GM12874 (cell line): ENCODE measurements around the gene STAU1.

ENCODE experiments used
- TF ChIP-seq, protein P1 (sequence below): IDR thresholded peaks from 2 replicates; pipeline ENCODE4 v1.5.1; 2011; ENCODE audit warnings: low read depth, mild to moderate bottlenecking, control low read depth, low read length, moderate library complexity; ENCODE audit not compliant: insufficient read depth

The STAU1 gene

DNA sequence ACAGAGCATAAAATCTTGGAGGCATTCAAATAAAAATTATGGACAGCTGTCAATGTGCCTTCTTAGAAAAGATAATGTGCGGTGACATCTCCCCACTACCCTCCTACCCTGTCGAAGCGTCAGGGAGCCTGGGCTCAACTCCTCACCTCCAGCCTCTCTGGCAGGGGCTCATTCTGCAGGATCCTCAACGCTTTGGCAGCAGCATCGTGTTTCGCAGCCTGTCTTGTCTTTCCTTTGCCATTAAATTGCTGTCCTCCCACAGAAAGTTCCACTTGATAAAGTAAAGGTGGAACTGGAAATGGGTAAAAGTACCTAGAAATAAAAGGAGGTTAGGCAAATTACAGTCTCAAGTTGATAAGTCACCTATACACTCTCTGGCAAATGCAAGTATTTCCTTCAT is 36.7 kb downstream of the STAU1 start:
- TF ChIP-seq, protein P1, sequence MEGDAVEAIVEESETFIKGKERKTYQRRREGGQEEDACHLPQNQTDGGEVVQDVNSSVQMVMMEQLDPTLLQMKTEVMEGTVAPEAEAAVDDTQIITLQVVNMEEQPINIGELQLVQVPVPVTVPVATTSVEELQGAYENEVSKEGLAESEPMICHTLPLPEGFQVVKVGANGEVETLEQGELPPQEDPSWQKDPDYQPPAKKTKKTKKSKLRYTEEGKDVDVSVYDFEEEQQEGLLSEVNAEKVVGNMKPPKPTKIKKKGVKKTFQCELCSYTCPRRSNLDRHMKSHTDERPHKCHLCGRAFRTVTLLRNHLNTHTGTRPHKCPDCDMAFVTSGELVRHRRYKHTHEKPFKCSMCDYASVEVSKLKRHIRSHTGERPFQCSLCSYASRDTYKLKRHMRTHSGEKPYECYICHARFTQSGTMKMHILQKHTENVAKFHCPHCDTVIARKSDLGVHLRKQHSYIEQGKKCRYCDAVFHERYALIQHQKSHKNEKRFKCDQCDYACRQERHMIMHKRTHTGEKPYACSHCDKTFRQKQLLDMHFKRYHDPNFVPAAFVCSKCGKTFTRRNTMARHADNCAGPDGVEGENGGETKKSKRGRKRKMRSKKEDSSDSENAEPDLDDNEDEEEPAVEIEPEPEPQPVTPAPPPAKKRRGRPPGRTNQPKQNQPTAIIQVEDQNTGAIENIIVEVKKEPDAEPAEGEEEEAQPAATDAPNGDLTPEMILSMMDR = no peak

DNA sequence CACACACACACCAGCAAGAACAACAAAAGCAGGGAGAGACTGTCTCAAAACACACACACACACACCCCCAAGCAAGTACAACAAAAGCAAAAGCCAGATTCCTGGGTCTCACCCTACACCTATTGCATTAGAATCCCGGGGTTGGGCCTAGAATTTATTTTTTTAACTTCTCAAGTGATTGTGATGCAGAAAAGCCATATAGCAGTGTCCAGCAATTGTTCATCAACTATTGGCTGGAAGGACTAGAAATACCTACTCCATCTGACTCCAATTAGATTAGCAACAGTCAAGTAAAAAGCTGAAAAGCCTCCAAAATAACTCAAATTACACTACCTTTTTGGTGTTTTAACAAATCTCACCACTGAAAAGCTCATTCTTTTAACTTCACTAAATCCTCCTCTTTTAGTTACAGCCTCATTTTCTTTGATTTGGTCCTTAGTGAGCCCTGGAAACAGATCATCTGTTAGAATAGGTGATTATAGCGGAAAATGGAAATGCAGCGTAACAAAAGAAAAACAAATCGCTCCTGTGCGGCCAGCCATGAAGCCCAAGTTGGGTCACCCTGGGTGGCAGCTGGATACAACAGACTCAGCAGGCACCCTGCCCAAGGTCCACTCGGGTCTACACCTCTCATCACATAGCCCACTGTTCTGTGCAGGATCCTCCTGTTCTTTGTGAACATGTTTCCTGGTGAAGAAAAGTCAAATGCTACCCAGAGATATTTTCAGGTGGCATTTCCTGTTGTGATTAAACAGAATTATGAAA is 38.7 kb downstream of the STAU1 start:
- TF ChIP-seq, protein P1 = no peak

GRCh38 chr20:49148601-49149000 is 39.5 kb downstream of the STAU1 start:
- TF ChIP-seq, protein P1 = no peak

DNA sequence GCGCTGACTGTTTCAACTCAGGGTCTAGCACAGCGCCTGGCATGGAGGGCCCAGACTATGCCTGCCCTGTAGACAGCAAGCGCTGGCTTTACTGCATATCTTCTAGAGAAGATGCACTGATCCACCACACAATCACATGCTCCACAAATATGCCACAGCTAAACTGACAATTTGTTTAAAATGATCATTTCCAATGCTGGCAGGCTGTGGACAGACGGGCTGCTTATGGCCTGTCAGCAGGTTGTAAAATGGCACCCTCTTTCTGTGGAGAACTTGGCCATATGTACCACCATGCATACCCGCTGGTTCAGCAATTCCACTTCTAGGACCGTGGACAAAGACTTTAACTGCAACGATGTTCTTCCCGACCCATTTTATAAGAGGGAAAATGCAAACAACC is 40.8 kb downstream of the STAU1 start:
- TF ChIP-seq, protein P1 = no peak

DNA sequence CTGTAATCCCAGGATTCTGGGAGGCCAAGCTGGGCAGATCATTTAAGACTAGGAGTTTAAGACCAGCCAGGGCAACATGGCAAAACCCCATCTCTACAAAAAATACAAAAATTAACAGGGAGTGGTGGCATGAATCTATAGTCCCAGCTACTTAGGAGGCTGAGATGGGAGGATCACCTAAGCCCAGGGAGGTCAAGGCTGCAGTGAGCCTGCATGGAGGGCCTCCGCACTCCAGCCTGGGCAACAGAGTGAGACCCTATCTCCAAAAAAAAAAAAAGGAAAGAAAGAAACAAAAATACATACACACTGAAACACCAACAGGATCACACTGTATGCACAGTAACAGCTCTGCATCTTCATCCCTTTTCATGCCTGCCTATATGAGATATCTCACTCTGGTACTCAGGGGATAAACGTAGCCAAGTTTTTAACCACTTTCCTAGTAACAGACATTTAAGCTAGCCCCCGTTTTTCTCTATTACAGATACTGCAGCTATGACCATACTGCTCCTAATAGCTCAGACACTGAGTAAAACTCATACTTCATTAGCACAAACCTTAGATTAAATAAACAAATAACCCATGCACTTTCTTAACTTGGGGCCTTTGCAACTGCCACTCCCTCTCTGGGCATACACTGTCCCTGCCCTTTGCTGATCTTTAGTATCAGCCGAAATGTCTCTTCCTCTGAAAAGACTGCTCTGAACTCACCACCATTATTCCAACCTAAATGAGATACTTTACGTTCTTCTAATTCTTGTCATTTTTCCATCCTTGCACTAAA is 41.5 kb downstream of the STAU1 start:
- TF ChIP-seq, protein P1 = no peak

DNA sequence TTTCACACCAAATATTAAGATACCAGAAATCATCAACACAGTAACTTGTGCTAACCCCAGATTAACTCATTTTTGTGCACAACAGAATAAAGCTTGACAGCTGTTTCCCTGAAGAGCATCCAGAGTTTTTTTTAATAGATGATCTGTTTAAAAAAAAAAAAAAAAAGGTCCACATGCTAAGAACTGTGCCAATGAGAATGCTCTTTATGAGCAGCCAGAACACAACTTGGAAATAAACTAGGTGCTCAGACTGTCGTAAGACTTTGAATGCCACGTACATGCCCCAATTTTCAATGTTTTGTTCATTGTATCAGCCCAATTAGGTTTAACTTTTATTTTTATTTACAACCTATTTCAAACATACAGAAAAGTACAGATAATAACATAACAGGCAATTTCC is 47.3 kb downstream of the STAU1 start:
- TF ChIP-seq, protein P1 = no peak

GRCh38 chr20:49140411-49140810 is 47.7 kb downstream of the STAU1 start:
- TF ChIP-seq, protein P1 = no peak
